ENCODE measurements around the gene MCAT.

The MCAT gene

DNA sequence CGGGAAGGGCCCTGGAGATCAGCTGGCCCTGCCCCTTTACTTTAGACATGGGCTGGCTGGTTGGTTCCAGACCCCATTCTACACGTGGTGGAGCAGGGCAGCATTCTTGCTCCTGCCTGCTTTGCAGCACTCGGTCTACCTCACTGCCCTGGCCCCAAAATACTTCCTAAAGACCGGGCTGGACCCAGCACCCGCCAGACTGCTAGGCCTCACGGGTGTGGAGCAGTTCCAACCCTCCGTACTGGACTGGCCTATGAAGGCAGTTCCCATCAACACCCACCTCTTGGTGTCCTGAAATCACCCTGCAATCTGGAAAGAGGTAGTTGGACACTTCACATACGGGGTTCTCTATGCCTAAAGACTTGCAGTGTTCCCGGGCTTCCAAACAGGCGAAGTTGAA is 6.4 kb downstream of the MCAT start:
- H3K4me3 ChIP-seq (ENCODE audit: low read depth, low read length), result no peak overlapping the region
- CTCF ChIA-PET, result no interaction called here
- POLR2A ChIA-PET, result no interaction called here
- no peak for TF ChIP-seq CTCF (IDR thresholded peaks at IDR 0.05; ENCODE audit: insufficient read depth, low read length, missing control alignments)
- DNase-seq (ENCODE audit: low read depth, low spot score), result no peak

DNA sequence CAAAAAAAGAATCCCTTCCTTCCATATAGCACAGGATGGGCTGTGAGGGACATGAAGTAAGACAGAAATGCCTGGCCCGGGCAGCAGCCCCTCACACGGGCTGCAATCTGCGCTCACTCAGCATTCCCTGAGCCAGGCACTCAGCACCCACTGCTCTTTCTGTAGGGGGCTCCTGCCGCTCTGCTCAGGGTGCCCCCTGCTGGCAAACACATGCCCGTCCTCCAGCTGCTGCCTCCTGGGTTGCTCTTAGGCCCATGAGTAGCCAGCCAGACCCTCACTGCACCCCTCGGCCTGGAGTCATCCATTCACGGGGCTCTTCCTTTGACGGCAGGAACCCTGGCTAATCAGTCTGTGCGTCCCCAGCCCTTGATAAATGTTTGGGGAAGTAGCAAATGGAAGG is 6.9 kb downstream of the MCAT start:
- peak; percentile 54 for TF ChIP-seq CTCF (IDR thresholded peaks at IDR 0.05; ENCODE audit: insufficient read depth, low read length, missing control alignments)
- CTCF ChIA-PET, result interaction anchor here (2.3 kb wide), 1 partner anchor 12 kb away, joined by 5 read pairs; no protein-coding TSS in a partner anchor
- H3K4me3 ChIP-seq (ENCODE audit: low read depth, low read length), result no peak overlapping the region
- DNase-seq (ENCODE audit: low read depth, low spot score), result no peak
- POLR2A ChIA-PET, result no interaction called here

- no peak for TF ChIP-seq CTCF (IDR thresholded peaks at IDR 0.05; ENCODE audit: insufficient read depth, low read length, missing control alignments)
- H3K4me3 ChIP-seq (ENCODE audit: low read depth, low read length), result no peak overlapping the region
- CTCF ChIA-PET, result interaction anchor here (0.9 to 2.3 kb wide), 2 partner anchors 9 to 12 kb away, joined by 4 to 5 read pairs; no protein-coding TSS in a partner anchor
Measured at GRCh38 chr22:43135565-43135964, 7.6 kb downstream of the MCAT start.

DNA sequence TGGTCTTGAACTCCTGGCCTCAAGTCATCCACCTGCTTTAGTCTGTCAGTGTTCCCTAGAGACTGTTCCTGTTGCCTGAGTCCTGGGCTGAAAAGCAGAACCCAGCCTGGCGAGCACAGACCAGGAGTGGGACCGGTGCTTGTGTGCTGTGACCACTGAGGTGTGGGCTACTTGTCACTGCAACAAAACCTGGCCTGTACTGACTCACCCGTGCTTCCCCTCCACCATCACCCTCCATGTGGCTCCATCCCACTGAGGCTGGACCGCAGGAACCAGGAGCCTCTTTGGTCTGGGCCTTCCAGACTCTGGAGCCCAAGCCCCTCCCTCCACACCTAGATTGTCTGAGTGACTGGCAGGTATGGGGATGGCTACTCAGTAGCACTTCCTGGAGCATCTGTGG is 8.6 kb downstream of the MCAT start:
- no peak for TF ChIP-seq CTCF (IDR thresholded peaks at IDR 0.05; ENCODE audit: insufficient read depth, low read length, missing control alignments)
- CTCF ChIA-PET, result interaction anchor here (2.3 kb wide), 1 partner anchor 11 kb away, joined by 5 read pairs; no protein-coding TSS in a partner anchor
- POLR2A ChIA-PET, result no interaction called here
- no peak overlapping the region for H3K4me3 ChIP-seq (ENCODE audit: low read depth, low read length)
- no peak for DNase-seq (ENCODE audit: low read depth, low spot score)

More at GRCh38 chr22:43135565-43135964, 7.6 kb downstream of the MCAT start:
- POLR2A ChIA-PET, result no interaction called here
- no peak for DNase-seq (ENCODE audit: low read depth, low spot score)

DNA sequence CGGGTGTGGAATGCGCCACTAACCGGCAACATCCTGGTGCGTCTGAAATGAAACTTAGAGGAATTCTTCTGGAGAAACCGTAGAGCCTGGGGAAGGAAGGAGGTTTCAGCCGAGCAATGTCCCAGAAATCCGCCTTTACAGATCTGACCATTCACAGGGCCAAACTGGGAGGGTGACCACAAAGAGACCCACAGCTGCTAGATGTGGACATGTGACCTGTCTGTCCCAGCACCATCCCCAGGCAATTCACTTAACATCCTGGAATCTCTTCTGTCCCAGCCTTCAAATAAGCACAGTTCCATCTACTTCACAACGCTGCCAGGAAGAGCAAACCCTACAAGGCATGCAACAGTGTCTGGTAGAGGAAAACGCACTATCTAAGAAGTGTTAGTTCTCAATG is 9.8 kb downstream of the MCAT start:
- ChIA-PET CTCF (interaction anchor here (1.1 kb wide), 1 partner anchor 17 kb away, joined by 3 read pairs; no protein-coding TSS in a partner anchor), POLR2A (no interaction called here)

More for the DNA sequence above, 9.8 kb downstream of the MCAT start:
- no peak for TF ChIP-seq CTCF (IDR thresholded peaks at IDR 0.05; ENCODE audit: insufficient read depth, low read length, missing control alignments)
- no peak for DNase-seq (ENCODE audit: low read depth, low spot score)
- H3K4me3 ChIP-seq (ENCODE audit: low read depth, low read length), result no peak overlapping the region

All from AG04449 (cell line).